HepG2 (cell line): Measurements from ENCODE around the gene TPBGL. TPM values are rescaled to one million over a fixed set of nuclear protein-coding genes. Genes with fewer than 3 reads are reported as not detected.

Experiments used
- BCL6 ChIP-seq: IDR thresholded peaks from 2 replicates; pipeline ENCODE4 v1.6.1; 2016; ENCODE audit warnings: missing genetic modification reagents, missing compliant biosample characterization
- BRCA1 ChIP-seq: sonication (generic); formaldehyde crosslinking; IDR thresholded peaks from 2 replicates; pipeline ENCODE4 v1.4.0; 2020; ENCODE audit warnings: missing genetic modification reagents
- CBX1 ChIP-seq: IDR thresholded peaks from one replicate; pipeline ENCODE4 v1.6.1; 2016; ENCODE audit warnings: antibody characterized with exemption, low read depth
- DNMT1 ChIP-seq: sonication (generic); formaldehyde crosslinking; IDR thresholded peaks from 2 replicates; pipeline ENCODE4 v1.5.1; 2020; ENCODE audit warnings: mild to moderate bottlenecking, missing genetic modification reagents
- ELF3 ChIP-seq: IDR thresholded peaks from 2 replicates; pipeline ENCODE4 v1.6.1; 2016; ENCODE audit warnings: missing genetic modification reagents, missing compliant biosample characterization
- HES4 ChIP-seq: sonication (generic); formaldehyde crosslinking; IDR thresholded peaks from 2 replicates; pipeline ENCODE4 v1.9.0; 2021; ENCODE audit warnings: mild to moderate bottlenecking, missing genetic modification reagents, borderline replicate concordance
- KLF11 ChIP-seq: IDR thresholded peaks from 2 replicates; pipeline ENCODE4 v1.6.1; 2016; ENCODE audit warnings: missing compliant biosample characterization
- MAZ ChIP-seq, 2 experiments: sonication (generic) in 1 of 2; formaldehyde crosslinking in 1 of 2; IDR thresholded peaks; 2 replicates each; pipeline versions ENCODE4 v1.5.0 to v1.6.1; 2012 to 2020; ENCODE audit warnings: low read depth in 2 of 2, mild to moderate bottlenecking in 2 of 2, borderline replicate concordance in 1 of 2, improper control_type of control experiment in 1 of 2, low read length in 1 of 2, missing genetic modification reagents in 1 of 2, moderate library complexity in 1 of 2
- MIER2 ChIP-seq: IDR thresholded peaks from 2 replicates; pipeline ENCODE4 v1.6.1; 2016; ENCODE audit warnings: missing biosample characterization, missing genetic modification reagents
- RAD21 ChIP-seq: fragments of 450-650 bp; formaldehyde crosslinking; IDR thresholded peaks from 2 replicates; pipeline ENCODE4 v1.5.0; 2020; ENCODE audit warnings: mild to moderate bottlenecking
- SP2 ChIP-seq: sonication (generic); formaldehyde crosslinking; IDR thresholded peaks from 2 replicates; pipeline ENCODE4 v1.5.1; 2020; ENCODE audit warnings: mild to moderate bottlenecking, missing genetic modification reagents
- ZNF382 ChIP-seq: sonication (generic); formaldehyde crosslinking; IDR thresholded peaks from 2 replicates; pipeline ENCODE4 v1.5.0; 2020; ENCODE audit warnings: missing genetic modification reagents, mild to moderate bottlenecking, borderline replicate concordance
- ZNF558 ChIP-seq: sonication (generic); formaldehyde crosslinking; IDR thresholded peaks from 2 replicates; pipeline ENCODE4 v1.9.0; 2022; ENCODE audit warnings: mild to moderate bottlenecking, missing genetic modification reagents, borderline replicate concordance
- ZNF619 ChIP-seq: sonication (generic); formaldehyde crosslinking; IDR thresholded peaks from 2 replicates; pipeline ENCODE4 v1.4.0; 2020; ENCODE audit warnings: mild to moderate bottlenecking, missing genetic modification reagents
- polyA plus RNA-seq, 8 experiments: library from polyadenylated mRNA; depleted of rRNA in 3 of 8; stranded (reverse) in 7 of 8; unstranded in 1 of 8; fragments of >200 nt; fragmentation: Illumina TruSeq in 4 of 8; extraction: Trizol in 4 of 8; gene quantifications; 2 replicates each; pipeline versions ENCODE4 v1.2.1 to v1.2.3, GENCODE V29; 2011 to 2016; ENCODE audit warnings: low read depth in 4 of 8, missing spikeins in 1 of 8, mixed read lengths in 1 of 8; ENCODE audit not compliant: insufficient read depth in 1 of 8
- total RNA-seq, 5 experiments: library from RNA; depleted of rRNA; stranded (reverse); fragments of >200 nt; fragmentation: Illumina TruSeq; extraction: Trizol; gene quantifications; 2 replicates each; pipeline ENCODE4 v1.2.3, GENCODE V29; 2016; ENCODE audit warnings: low read depth in 1 of 5
- TF ChIP-seq, protein P1 (sequence below): sonication (generic); formaldehyde crosslinking; IDR thresholded peaks from 2 replicates; pipeline ENCODE4 v1.4.0; 2020; ENCODE audit warnings: missing genetic modification reagents
- TF ChIP-seq, protein P2 (sequence below): sonication (generic); formaldehyde crosslinking; IDR thresholded peaks from 2 replicates; pipeline ENCODE4 v1.9.0; 2022; ENCODE audit warnings: missing genetic modification reagents, mild to moderate bottlenecking, borderline replicate concordance
- TF ChIP-seq, protein P3 (sequence below): sonication (generic); formaldehyde crosslinking; IDR thresholded peaks from 2 replicates; pipeline ENCODE4 v1.8.1; 2022; ENCODE audit warnings: low read depth, mild to moderate bottlenecking, missing genetic modification reagents
- TF ChIP-seq, protein P4 (sequence below): IDR thresholded peaks from 2 replicates; pipeline ENCODE4 v1.6.1; 2016; ENCODE audit warnings: missing compliant biosample characterization, missing genetic modification reagents, borderline replicate concordance
- TF ChIP-seq, protein P5 (sequence below): sonication (generic); formaldehyde crosslinking; IDR thresholded peaks from 2 replicates; pipeline ENCODE4 v1.5.0; 2020; ENCODE audit warnings: missing genetic modification reagents

TPBGL gene
- total and polyA plus RNA-seq, 2 of the 13 experiments (the other 11 are each of a cell fraction or from before 2014, with no cell fraction given): not detected

DNA sequence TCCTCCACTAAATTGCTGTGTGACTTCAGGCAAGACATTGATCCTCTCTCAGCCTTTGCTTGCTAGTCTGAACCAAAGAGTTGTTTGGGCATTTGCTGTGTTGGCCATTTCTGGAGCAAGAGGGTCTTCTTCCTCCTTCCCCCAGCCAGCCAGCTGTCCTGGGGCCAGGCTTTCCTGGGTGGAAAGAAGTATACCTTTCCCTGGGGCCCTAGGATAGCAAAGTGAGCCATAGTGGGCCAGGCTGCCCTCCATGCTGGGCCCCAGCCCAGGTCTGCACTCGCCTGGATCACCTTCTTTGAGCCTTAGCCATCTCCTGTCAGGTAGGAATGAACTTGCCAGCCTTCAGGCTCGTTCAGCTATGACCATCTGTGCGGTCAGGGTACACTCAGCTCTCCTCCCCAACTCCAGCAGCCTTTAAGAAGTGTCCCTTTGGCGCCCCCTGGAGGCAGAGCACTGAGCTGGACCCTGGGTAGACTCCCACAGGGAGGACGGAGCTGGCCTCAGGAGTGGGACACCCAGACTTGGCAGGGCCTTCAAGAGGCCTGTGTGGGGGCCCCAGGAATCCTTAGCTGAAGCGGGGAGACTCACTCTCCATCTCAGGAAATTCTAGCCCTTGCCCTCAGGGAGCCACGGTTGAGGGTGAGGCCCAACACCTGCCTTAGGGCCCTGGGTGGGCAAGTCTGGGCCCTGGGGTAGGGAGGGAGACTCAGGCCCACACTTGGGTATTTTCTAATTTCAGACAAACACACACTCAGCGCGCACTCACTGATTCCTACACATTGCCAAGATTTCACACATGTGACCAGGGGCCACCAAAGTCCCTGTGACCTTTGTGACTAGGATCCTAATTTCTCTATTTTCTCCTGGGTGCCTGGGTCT, 35.6 kb upstream of the TPBGL start (continued):
- TF ChIP-seq, protein P1, sequence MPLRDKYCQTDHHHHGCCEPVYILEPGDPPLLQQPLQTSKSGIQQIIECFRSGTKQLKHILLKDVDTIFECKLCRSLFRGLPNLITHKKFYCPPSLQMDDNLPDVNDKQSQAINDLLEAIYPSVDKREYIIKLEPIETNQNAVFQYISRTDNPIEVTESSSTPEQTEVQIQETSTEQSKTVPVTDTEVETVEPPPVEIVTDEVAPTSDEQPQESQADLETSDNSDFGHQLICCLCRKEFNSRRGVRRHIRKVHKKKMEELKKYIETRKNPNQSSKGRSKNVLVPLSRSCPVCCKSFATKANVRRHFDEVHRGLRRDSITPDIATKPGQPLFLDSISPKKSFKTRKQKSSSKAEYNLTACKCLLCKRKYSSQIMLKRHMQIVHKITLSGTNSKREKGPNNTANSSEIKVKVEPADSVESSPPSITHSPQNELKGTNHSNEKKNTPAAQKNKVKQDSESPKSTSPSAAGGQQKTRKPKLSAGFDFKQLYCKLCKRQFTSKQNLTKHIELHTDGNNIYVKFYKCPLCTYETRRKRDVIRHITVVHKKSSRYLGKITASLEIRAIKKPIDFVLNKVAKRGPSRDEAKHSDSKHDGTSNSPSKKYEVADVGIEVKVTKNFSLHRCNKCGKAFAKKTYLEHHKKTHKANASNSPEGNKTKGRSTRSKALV (CRISPR knock-in tag): 0 out of 2 replicates have a peak, but pooled peaks have one; percentile 23
- no peak for TF ChIP-seq ZNF382 (CRISPR knock-in tag)
- peak; percentile 69; the same call in 1 of the 2 replicates for TF ChIP-seq HES4 (CRISPR knock-in tag)
- no peak for TF ChIP-seq SP2
- TF ChIP-seq, protein P2, sequence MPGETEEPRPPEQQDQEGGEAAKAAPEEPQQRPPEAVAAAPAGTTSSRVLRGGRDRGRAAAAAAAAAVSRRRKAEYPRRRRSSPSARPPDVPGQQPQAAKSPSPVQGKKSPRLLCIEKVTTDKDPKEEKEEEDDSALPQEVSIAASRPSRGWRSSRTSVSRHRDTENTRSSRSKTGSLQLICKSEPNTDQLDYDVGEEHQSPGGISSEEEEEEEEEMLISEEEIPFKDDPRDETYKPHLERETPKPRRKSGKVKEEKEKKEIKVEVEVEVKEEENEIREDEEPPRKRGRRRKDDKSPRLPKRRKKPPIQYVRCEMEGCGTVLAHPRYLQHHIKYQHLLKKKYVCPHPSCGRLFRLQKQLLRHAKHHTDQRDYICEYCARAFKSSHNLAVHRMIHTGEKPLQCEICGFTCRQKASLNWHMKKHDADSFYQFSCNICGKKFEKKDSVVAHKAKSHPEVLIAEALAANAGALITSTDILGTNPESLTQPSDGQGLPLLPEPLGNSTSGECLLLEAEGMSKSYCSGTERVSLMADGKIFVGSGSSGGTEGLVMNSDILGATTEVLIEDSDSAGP (CRISPR knock-in tag): 0 out of 2 replicates have a peak, but pooled peaks have one; percentile 48
- TF ChIP-seq, protein P3, sequence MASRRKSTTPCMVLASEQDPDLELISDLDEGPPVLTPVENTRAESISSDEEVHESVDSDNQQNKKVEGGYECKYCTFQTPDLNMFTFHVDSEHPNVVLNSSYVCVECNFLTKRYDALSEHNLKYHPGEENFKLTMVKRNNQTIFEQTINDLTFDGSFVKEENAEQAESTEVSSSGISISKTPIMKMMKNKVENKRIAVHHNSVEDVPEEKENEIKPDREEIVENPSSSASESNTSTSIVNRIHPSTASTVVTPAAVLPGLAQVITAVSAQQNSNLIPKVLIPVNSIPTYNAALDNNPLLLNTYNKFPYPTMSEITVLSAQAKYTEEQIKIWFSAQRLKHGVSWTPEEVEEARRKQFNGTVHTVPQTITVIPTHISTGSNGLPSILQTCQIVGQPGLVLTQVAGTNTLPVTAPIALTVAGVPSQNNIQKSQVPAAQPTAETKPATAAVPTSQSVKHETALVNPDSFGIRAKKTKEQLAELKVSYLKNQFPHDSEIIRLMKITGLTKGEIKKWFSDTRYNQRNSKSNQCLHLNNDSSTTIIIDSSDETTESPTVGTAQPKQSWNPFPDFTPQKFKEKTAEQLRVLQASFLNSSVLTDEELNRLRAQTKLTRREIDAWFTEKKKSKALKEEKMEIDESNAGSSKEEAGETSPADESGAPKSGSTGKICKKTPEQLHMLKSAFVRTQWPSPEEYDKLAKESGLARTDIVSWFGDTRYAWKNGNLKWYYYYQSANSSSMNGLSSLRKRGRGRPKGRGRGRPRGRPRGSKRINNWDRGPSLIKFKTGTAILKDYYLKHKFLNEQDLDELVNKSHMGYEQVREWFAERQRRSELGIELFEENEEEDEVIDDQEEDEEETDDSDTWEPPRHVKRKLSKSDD (CRISPR knock-in tag): peak; percentile 49; the same call in 1 of the 2 replicates
- peak; percentile 99 for TF ChIP-seq RAD21
- TF ChIP-seq BCL6 (CRISPR knock-in tag): peak; percentile 29; the same call in 1 of the 2 replicates
- TF ChIP-seq MAZ (IDR thresholded peaks at IDR 0.05; ENCODE audit: borderline replicate concordance, low read depth, low read length): 0 out of 2 replicates have a peak, but pooled peaks have one; percentile 52
- TF ChIP-seq MAZ (CRISPR knock-in tag; IDR thresholded peaks at IDR 0.05; ENCODE audit: low read depth): peak; percentile 51
- peak; percentile 42; the same call in 1 of the 2 replicates for TF ChIP-seq ELF3
- TF ChIP-seq ZNF558: 0 out of 2 replicates have a peak, but pooled peaks have one; percentile 10
- peak; percentile 77; the same call in 1 of the 2 replicates for TF ChIP-seq MIER2 (CRISPR knock-in tag)
- TF ChIP-seq, protein P4, sequence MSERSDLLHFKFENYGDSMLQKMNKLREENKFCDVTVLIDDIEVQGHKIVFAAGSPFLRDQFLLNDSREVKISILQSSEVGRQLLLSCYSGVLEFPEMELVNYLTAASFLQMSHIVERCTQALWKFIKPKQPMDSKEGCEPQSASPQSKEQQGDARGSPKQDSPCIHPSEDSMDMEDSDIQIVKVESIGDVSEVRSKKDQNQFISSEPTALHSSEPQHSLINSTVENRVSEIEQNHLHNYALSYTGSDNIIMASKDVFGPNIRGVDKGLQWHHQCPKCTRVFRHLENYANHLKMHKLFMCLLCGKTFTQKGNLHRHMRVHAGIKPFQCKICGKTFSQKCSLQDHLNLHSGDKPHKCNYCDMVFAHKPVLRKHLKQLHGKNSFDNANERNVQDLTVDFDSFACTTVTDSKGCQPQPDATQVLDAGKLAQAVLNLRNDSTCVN (CRISPR knock-in tag): peak; percentile 24; the same call in 1 of the 2 replicates
- TF ChIP-seq ZNF619: peak; percentile 44; the same call in 1 of the 2 replicates
- 0 out of 2 replicates have a peak, but pooled peaks have one; percentile 51 for TF ChIP-seq KLF11 (CRISPR knock-in tag)
- TF ChIP-seq DNMT1 (CRISPR knock-in tag): 0 out of 2 replicates have a peak, but pooled peaks have one; percentile 17
- peak; percentile 31 for TF ChIP-seq CBX1
- no peak for TF ChIP-seq BRCA1
- TF ChIP-seq, protein P5, sequence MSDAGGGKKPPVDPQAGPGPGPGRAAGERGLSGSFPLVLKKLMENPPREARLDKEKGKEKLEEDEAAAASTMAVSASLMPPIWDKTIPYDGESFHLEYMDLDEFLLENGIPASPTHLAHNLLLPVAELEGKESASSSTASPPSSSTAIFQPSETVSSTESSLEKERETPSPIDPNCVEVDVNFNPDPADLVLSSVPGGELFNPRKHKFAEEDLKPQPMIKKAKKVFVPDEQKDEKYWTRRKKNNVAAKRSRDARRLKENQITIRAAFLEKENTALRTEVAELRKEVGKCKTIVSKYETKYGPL (CRISPR knock-in tag): no peak
